Thyroid gland (tissue), 4 donors: ENCODE data around the gene HNRNPDL.

ENCODE experiments used
- POLR2A ChIP-seq, 2 donors: fragments of 450-650 bp; IDR thresholded peaks; one replicate each; pipeline ENCODE4 v1.6.1; 2017; ENCODE audit warnings: antibody characterized with exemption in 2 of 2, mild to moderate bottlenecking in 2 of 2, moderate library complexity in 1 of 2
- TF ChIP-seq, protein P1 (sequence below), 6 experiments: fragments of 200-600 bp in 3 of 6; fragments of 450-650 bp in 3 of 6; sonication (generic) in 3 of 6; IDR thresholded peaks; one replicate each; pipeline ENCODE4 v1.5.1; 2016 to 2019; ENCODE audit warnings: antibody characterized with exemption in 6 of 6, mild to moderate bottlenecking in 2 of 6, inconsistent platforms in 1 of 6, moderate library complexity in 1 of 6

DNA sequence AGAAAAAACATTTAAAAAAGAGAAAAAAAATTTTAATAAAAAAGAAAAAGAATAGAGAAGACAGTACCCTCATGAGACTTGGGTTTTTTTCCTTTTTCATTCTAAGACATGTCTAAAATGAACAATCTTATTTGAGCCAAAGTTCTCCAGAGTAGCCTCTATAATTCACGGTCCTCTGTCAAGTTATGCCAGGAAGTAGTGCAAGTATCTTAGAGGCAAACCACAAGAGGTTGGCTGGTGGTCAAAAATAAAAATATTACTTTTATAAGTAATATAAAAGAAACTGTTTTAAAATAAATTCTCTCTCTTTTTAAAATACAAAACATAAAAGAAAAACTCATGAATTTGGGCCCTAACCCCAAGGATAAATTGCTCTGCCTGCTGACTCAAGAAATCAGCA lies 26.5 kb downstream of the HNRNPDL start:
- TF ChIP-seq POLR2A (IDR thresholded peaks at IDR 0.05) = no peak
- TF ChIP-seq, protein P1, sequence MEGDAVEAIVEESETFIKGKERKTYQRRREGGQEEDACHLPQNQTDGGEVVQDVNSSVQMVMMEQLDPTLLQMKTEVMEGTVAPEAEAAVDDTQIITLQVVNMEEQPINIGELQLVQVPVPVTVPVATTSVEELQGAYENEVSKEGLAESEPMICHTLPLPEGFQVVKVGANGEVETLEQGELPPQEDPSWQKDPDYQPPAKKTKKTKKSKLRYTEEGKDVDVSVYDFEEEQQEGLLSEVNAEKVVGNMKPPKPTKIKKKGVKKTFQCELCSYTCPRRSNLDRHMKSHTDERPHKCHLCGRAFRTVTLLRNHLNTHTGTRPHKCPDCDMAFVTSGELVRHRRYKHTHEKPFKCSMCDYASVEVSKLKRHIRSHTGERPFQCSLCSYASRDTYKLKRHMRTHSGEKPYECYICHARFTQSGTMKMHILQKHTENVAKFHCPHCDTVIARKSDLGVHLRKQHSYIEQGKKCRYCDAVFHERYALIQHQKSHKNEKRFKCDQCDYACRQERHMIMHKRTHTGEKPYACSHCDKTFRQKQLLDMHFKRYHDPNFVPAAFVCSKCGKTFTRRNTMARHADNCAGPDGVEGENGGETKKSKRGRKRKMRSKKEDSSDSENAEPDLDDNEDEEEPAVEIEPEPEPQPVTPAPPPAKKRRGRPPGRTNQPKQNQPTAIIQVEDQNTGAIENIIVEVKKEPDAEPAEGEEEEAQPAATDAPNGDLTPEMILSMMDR (IDR thresholded peaks at IDR 0.05) = no peak
